Fibroblast of lung (primary cell): ENCODE measurements around the gene AP2A2. TPM values are rescaled to one million over a fixed set of nuclear protein-coding genes. Genes with fewer than 3 reads are reported as not detected.

Experiments used
- DNase-seq, 2 donors: peaks; one replicate each; pipeline versions ENCODE4 v3.0.0 to v3.0.0-alpha.2; 2010; ENCODE audit warnings: low read depth in 2 of 2
- H2AFZ ChIP-seq: 2 replicates; pipeline ENCODE4 v1.5.1; 2012; ENCODE audit warnings: low read length, control low read depth, inconsistent platforms
- H3K27ac ChIP-seq: 2 replicates; pipeline ENCODE4 v1.5.1; 2011; ENCODE audit warnings: low read length, control low read depth; ENCODE audit not compliant: insufficient read depth
- H3K27me3 ChIP-seq: 2 replicates; pipeline ENCODE4 v1.5.1; 2011; ENCODE audit warnings: mild to moderate bottlenecking, low read length; ENCODE audit not compliant: control insufficient read depth, insufficient read depth
- H3K36me3 ChIP-seq: 2 replicates; pipeline ENCODE4 v1.5.1; 2011; ENCODE audit warnings: low read length; ENCODE audit not compliant: control insufficient read depth, insufficient read depth
- H3K4me1 ChIP-seq: 2 replicates; pipeline ENCODE4 v1.5.1; 2011; ENCODE audit warnings: low read length; ENCODE audit not compliant: control insufficient read depth, insufficient read depth; ENCODE audit errors: extremely low read depth
- H3K4me2 ChIP-seq: 2 replicates; pipeline ENCODE4 v1.5.1; 2011; ENCODE audit warnings: low read length, control low read depth; ENCODE audit not compliant: insufficient read depth; ENCODE audit errors: extremely low read depth
- H3K4me3 ChIP-seq, 4 experiments: fragments of 200-600 bp in 1 of 4; sonication (generic) in 1 of 4; replicated peaks in 1 of 4; 2 replicates each; pipeline ENCODE4 v1.5.1; 2011 to 2016; ENCODE audit warnings: low read length in 4 of 4, low read depth in 3 of 4, mild to moderate bottlenecking in 3 of 4, control low read depth in 2 of 4, inconsistent platforms in 1 of 4, mixed read lengths in 1 of 4; ENCODE audit not compliant: insufficient read depth in 1 of 4; ENCODE audit errors: control extremely low read depth in 1 of 4
- H3K79me2 ChIP-seq: 2 replicates; pipeline ENCODE4 v1.5.1; 2012; ENCODE audit warnings: mild to moderate bottlenecking, low read length, inconsistent platforms; ENCODE audit not compliant: control insufficient read depth, insufficient read depth
- H3K9ac ChIP-seq: 2 replicates; pipeline ENCODE4 v1.5.1; 2011; ENCODE audit warnings: mild to moderate bottlenecking, low read length, control low read depth; ENCODE audit not compliant: insufficient read depth
- H3K9me3 ChIP-seq: 2 replicates; pipeline ENCODE4 v1.5.1; 2012; ENCODE audit warnings: low read depth, low read length; ENCODE audit not compliant: control insufficient read depth, insufficient read depth
- H4K20me1 ChIP-seq: 2 replicates; pipeline ENCODE4 v1.5.1; 2011; ENCODE audit warnings: low read length; ENCODE audit not compliant: control insufficient read depth, insufficient read depth; ENCODE audit errors: extremely low read depth
- CTCF ChIP-seq, 2 donors: IDR thresholded peaks in 1 of 2; conservative IDR thresholded peaks in 1 of 2; 1 replicate in 1 of 2; 2 replicates in 1 of 2; pipeline ENCODE4 v1.5.1; 2011 to 2012; ENCODE audit warnings: low read length in 2 of 2, control low read depth in 1 of 2, inconsistent platforms in 1 of 2, low read depth in 1 of 2, mild to moderate bottlenecking in 1 of 2
- EZH2 ChIP-seq: IDR thresholded peaks from 2 replicates; pipeline ENCODE4 v1.5.1; 2012; ENCODE audit warnings: low read length, control low read depth, mild to moderate bottlenecking; ENCODE audit errors: missing control alignments
- polyA plus RNA-seq, 2 donors: library from polyadenylated mRNA; depleted of rRNA in 1 of 2; stranded (reverse) in 1 of 2; unstranded in 1 of 2; fragments of >200 nt; gene quantifications; 2 replicates each; pipeline ENCODE4 v1.2.1, GENCODE V29; 2011 to 2012; ENCODE audit warnings: missing spikeins in 1 of 2
- total RNA-seq: library from RNA; depleted of rRNA; stranded (reverse); fragments of >200 nt; gene quantifications from 2 replicates; pipeline ENCODE4 v1.2.1, GENCODE V29; 2014

AP2A2 gene
- total and polyA plus RNA-seq, 2 donors (not counting 1 experiment from before 2014, with no cell fraction given), result 21.6 to 46.1 TPM

DNA sequence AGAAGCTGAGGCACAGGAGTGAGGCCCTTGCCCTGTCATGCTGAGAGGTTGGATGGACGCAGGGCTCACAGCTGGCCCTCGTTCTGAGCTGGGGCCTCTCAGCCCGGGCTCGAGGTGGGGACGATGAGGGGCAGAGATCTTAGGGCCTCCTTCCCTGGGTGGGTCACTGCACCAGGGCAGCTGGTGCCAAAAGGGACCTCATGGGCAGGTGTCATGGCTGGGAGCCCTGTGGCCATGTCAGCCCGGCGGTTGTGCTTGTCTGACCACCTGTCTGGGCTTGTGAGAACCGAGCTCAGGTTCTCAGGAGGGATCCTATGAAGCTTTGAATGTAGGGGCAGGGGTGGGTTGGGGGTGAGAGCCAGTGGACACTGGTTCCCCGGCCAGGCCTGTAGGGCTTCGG is 112.7 kb downstream of the AP2A2 start:
- no peaks in the 10 kb centered on the region for H3K27me3 ChIP-seq
- no peaks in the 10 kb centered on the region for H3K9me3 ChIP-seq

DNA sequence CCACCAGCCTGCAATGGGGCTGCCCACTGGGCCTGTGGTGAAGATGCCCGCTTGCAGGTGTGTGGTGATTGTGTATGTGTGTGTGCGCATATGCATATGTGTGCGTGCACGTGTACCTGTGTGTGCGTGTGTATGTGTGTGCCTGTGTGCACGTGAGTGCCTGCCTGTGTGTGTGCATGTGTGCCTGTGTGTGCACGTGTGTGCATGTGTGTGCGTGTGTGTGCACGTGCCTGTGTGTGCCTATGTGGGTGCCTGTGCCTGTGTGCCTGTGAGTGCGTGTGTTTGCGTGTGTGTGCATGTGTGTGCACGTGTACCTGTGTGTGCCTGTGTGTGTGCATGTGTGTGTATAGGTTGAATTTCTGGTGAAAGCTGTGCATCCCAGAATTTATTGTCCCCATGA is 113.3 kb downstream of the AP2A2 start:
- H4K20me1 ChIP-seq, result no peaks in the 10 kb centered on the region
- H3K9me3 ChIP-seq, result no peaks in the 10 kb centered on the region
- no peak overlapping the region for H2AFZ ChIP-seq
- no peak overlapping the region for H3K9ac ChIP-seq
- no peak overlapping the region for H3K27ac ChIP-seq
- H3K27me3 ChIP-seq, result no peaks in the 10 kb centered on the region
- no peak overlapping the region for H3K4me2 ChIP-seq
- H3K36me3 ChIP-seq, result no peaks in the 10 kb centered on the region
- no peak overlapping the region for H3K4me3 ChIP-seq
- no peak for DNase-seq
- H3K4me1 ChIP-seq, result no peaks in the 10 kb centered on the region
- TF ChIP-seq EZH2 (no peak), CTCF (conservative IDR thresholded peaks at IDR 0.05 in 1 of 2, IDR thresholded peaks at IDR 0.05 in 1 of 2; ENCODE audit: low read depth in 1 of 2, low read length in 2 of 2) (no peak)
- H3K79me2 ChIP-seq, result no peaks in the 10 kb centered on the region

More for the DNA sequence above, 112.7 kb downstream of the AP2A2 start:
- no peak overlapping the region for H3K27ac ChIP-seq
- no peak overlapping the region for H3K9ac ChIP-seq
- DNase-seq, result no peak
- no peaks in the 10 kb centered on the region for H3K4me1 ChIP-seq
- H3K36me3 ChIP-seq, result no peaks in the 10 kb centered on the region
- no peak overlapping the region for H2AFZ ChIP-seq
- TF ChIP-seq CTCF (conservative IDR thresholded peaks at IDR 0.05 in 1 of 2, IDR thresholded peaks at IDR 0.05 in 1 of 2; ENCODE audit: low read depth in 1 of 2, low read length in 2 of 2) (no peak), EZH2 (no peak)
- H3K4me2 ChIP-seq, result no peak overlapping the region
- H3K4me3 ChIP-seq, result no peak overlapping the region
- H3K79me2 ChIP-seq, result no peaks in the 10 kb centered on the region
- no peaks in the 10 kb centered on the region for H4K20me1 ChIP-seq

GRCh38 chr11:1039481-1040427 is 114.1 kb downstream of the AP2A2 start:
- no peaks in the 10 kb centered on the region for H3K36me3 ChIP-seq
- no peak overlapping the region for H3K9ac ChIP-seq
- TF ChIP-seq CTCF (conservative IDR thresholded peaks at IDR 0.05 in 1 of 2, IDR thresholded peaks at IDR 0.05 in 1 of 2; ENCODE audit: low read depth in 1 of 2, low read length in 2 of 2) (no peak), EZH2 (no peak)
- H3K27ac ChIP-seq, result no peak overlapping the region
- peak in 1 of 2 donors; percentile 20 for DNase-seq
- no peak overlapping the region for H3K4me2 ChIP-seq
- H3K4me1 ChIP-seq, result no peaks in the 10 kb centered on the region
- no peak overlapping the region for H2AFZ ChIP-seq
- no peaks in the 10 kb centered on the region for H4K20me1 ChIP-seq
- H3K4me3 ChIP-seq, result no peak overlapping the region
- no peaks in the 10 kb centered on the region for H3K9me3 ChIP-seq
- no peaks in the 10 kb centered on the region for H3K27me3 ChIP-seq
- H3K79me2 ChIP-seq, result no peaks in the 10 kb centered on the region
